DND-41 (cell line): ENCODE data around the gene DHX32.

Experiments
- EZH2 ChIP-seq: IDR thresholded peaks from 3 replicates; pipeline ENCODE4 v1.6.1; 2012; ENCODE audit warnings: borderline replicate concordance, low read depth, mild to moderate bottlenecking, moderate library complexity, low read length, inconsistent platforms; ENCODE audit not compliant: severe bottlenecking
- TF ChIP-seq, protein P1 (sequence below): IDR thresholded peaks from 2 replicates; pipeline ENCODE4 v1.5.1; 2012; ENCODE audit warnings: borderline replicate concordance, low read length, moderate library complexity, mild to moderate bottlenecking; ENCODE audit not compliant: poor library complexity, severe bottlenecking; ENCODE audit errors: extremely low read depth

DNA sequence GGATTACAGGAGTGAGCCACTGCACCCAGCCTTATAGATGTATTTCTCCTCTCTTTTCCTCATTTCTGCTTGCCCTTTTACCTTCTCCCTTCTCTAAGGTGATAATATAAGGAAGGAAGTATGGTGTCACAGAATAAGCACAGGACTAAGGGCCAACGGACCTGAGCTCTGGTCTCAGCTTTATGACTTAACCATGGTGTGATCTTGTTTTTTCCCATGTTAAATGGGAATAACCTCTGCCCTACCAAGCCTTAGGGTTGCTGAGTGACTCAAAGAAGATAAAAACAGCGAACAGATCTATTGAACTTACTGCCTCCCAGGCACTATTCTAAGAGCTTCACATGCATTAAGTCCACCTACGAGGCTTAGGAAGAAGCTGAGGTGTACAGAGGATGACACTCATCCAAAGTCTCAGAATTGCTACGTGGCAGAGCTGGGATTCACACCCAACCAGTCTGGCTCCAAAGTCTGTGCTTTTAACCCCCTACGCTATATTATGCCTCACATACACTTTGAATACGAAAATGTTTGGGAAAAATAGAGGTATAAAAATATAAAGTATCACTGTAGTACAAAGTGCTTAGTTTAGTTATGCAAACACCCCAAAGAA, 63.6 kb downstream of the DHX32 start:
- TF ChIP-seq, protein P1, sequence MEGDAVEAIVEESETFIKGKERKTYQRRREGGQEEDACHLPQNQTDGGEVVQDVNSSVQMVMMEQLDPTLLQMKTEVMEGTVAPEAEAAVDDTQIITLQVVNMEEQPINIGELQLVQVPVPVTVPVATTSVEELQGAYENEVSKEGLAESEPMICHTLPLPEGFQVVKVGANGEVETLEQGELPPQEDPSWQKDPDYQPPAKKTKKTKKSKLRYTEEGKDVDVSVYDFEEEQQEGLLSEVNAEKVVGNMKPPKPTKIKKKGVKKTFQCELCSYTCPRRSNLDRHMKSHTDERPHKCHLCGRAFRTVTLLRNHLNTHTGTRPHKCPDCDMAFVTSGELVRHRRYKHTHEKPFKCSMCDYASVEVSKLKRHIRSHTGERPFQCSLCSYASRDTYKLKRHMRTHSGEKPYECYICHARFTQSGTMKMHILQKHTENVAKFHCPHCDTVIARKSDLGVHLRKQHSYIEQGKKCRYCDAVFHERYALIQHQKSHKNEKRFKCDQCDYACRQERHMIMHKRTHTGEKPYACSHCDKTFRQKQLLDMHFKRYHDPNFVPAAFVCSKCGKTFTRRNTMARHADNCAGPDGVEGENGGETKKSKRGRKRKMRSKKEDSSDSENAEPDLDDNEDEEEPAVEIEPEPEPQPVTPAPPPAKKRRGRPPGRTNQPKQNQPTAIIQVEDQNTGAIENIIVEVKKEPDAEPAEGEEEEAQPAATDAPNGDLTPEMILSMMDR = no peak
- no peak for TF ChIP-seq EZH2
